ENCODE results near the gene PRR5. TPM values are rescaled to one million over a fixed set of nuclear protein-coding genes. Genes with fewer than 3 reads are reported as not detected.
"Not testable (repeated sequence)": the region's sequence is repeated elsewhere in the genome, so short reads cannot be mapped to it uniquely, and the experiment has no call there.

PRR5 gene
- total and polyA plus RNA-seq, 2 of the 13 experiments (the other 11 are each of a cell fraction or from before 2014, with no cell fraction given) = 11.6 to 27.5 TPM

DNA sequence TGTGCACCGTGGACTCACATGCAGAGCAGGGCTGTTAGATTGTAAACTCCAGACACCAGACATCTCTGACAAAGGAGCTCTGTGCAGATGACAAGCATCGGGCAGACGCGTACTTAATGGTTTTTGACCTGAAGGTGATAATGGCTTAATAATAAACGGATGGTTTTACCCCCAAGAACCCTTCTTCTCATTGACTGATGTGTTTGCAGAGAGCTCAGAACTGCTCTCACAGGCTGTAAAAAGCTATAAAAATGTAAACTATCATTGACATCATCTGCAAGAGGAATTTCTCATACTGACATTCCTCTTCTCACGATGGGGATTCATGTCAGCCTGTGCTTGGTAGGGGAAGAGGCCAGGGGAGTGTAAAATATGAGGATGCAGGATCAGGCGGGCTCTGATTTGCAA, 41.8 kb downstream of the PRR5 start:
- Histone ChIP-seq H4K20me1 (ENCODE audit: insufficient read depth, low read length) (no peaks in the 10 kb centered on the region), H3K27me3 (ENCODE audit: control insufficient read depth in 1 of 2, insufficient read depth in 2 of 2, low read length in 2 of 2) (peaks cover 0 to 6% of the 10 kb centered on the region in 2 experiments; a peak in 2 of 5 replicates), H3K27ac (ENCODE audit: extremely low read length, insufficient read depth, low read length) (no peak overlapping the region), H3K4me1 (ENCODE audit: insufficient read depth, low read length) (peaks cover 33% of the 10 kb centered on the region), H3K4me3 (replicated peaks in 1 of 3; ENCODE audit: insufficient read depth in 1 of 3, low read depth in 2 of 3, low read length in 3 of 3) (no peak overlapping the region), H3K4me2 (ENCODE audit: low read depth, low read length) (no peak overlapping the region), H3K36me3 (replicated peaks in 1 of 2; ENCODE audit: control insufficient read depth in 1 of 2, insufficient read depth in 2 of 2, low read length in 2 of 2) (no peaks in the 10 kb centered on the region), H2AFZ (ENCODE audit: low read length) (no peak overlapping the region), H3K79me2 (ENCODE audit: insufficient read depth, low read length) (no peaks in the 10 kb centered on the region), H3K9ac (ENCODE audit: insufficient read depth, low read depth, low read length) (no peak overlapping the region), H3K9me3 (ENCODE audit: low read length) (no peaks in the 10 kb centered on the region)
- ChIA-PET POLR2A (no interaction called here), CTCF (ENCODE audit: low intra/inter-chr PET ratio, low total read pairs) (no interaction called here)
- TF ChIP-seq PRPF4 (IDR thresholded peaks at IDR 0.05; ENCODE audit: low read depth, low read length, poor library complexity, severe bottlenecking) (no peak), KDM3A (CRISPR knock-in tag; IDR thresholded peaks at IDR 0.05; ENCODE audit: low read depth) (no peak), NFIC (IDR thresholded peaks at IDR 0.05; ENCODE audit: low read length) (no peak), FLYWCH1 (CRISPR knock-in tag; IDR thresholded peaks at IDR 0.05) (no peak)
- in situ Hi-C loops (cut with HindIII; ENCODE audit: extremely low pct_ligation_motif_present, low pct_unique_long_range_greater_than_20kb) = no loop called here
- WGBS (ENCODE audit: low lambda C conversion rate) = 31% methylated on average over 7 of the region's 7 CpGs
- BruUV-seq (replicated peaks) = no TSS peak
- no peak for DNase-seq (ENCODE audit: low spot score)
- intact Hi-C loops (cut with micrococcal nuclease; ENCODE audit: unreplicated experiment) = loop anchor here (5.0 kb wide), 1 partner anchor 367 kb away; no protein-coding TSS in a partner anchor
- no peak for FAIRE-seq
- no peak for ATAC-seq

DNA sequence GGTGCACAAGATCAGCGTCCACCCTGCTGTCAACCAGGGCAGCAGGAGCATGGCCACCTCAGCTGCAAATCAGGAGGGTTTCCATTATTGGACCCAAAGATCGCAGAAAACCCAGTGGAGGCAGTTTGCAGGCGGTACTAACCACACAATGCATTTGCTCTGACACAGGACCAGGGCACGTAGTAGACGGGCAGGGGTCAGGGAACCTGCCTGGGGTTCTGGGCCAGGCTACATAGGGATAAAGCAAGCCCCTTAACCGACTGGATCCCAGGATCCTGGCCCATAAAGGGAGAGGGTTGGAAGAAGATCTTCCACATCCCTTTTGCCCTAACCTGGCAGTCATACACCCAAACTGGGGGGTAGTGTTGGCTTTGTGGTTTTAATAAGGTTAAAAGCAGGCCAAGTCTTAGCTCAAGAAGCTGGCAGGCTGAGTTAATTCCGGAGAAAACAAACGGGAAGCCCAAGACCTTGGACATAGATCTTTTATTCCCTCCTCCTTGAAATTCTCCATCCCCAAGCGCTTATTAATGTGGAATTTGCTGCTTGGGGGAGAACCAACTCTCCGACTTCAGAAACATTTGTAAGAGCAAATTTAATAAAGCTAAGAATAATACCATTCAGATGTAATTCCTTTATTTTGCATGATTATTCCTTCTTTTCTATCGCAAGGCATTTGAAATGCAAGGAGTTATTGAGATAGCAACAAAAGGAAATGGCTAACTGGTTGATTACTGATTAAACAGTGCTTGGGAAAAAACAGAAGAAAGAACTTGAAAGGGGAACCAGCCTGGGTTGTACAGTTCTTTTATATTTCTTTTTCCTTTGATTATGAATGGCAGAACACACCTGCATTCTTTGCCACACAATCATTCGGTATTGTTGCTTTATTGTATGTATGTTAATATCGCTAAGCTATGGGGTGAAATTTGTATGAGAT, 44.1 kb downstream of the PRR5 start:
- CTCF ChIA-PET (ENCODE audit: low intra/inter-chr PET ratio, low total read pairs) = no interaction called here
- no TSS peak for BruUV-seq (replicated peaks)
- H2AFZ ChIP-seq (ENCODE audit: low read length) = no peak overlapping the region
- FAIRE-seq (no peak), DNase-seq (ENCODE audit: low spot score) (no peak), ATAC-seq (no peak)
- H3K4me2 ChIP-seq (ENCODE audit: low read depth, low read length) = peak overlapping the region; percentile 59
- no peaks in the 10 kb centered on the region for H4K20me1 ChIP-seq (ENCODE audit: insufficient read depth, low read length)
- H3K9me3 ChIP-seq (ENCODE audit: low read length) = no peaks in the 10 kb centered on the region
- no peaks in the 10 kb centered on the region for H3K79me2 ChIP-seq (ENCODE audit: insufficient read depth, low read length)
- in situ Hi-C loops (cut with HindIII; ENCODE audit: extremely low pct_ligation_motif_present, low pct_unique_long_range_greater_than_20kb) (no loop called here), intact Hi-C loops (cut with micrococcal nuclease; ENCODE audit: unreplicated experiment) (no loop called here)
- no peak overlapping the region for H3K9ac ChIP-seq (ENCODE audit: insufficient read depth, low read depth, low read length)
- peaks cover 1 to 6% of the 10 kb centered on the region in 2 experiments; a peak in 3 of 5 replicates for H3K27me3 ChIP-seq (ENCODE audit: control insufficient read depth in 1 of 2, insufficient read depth in 2 of 2, low read length in 2 of 2)
- POLR2A ChIA-PET = no interaction called here
- H3K4me3 ChIP-seq (replicated peaks in 1 of 3; ENCODE audit: insufficient read depth in 1 of 3, low read depth in 2 of 3, low read length in 3 of 3) = peak overlapping the region in 1 of 3 experiments; percentile 1; a peak in 1 of 6 replicates
- H3K36me3 ChIP-seq (replicated peaks in 1 of 2; ENCODE audit: control insufficient read depth in 1 of 2, insufficient read depth in 2 of 2, low read length in 2 of 2) = no peaks in the 10 kb centered on the region
- WGBS (ENCODE audit: low lambda C conversion rate) = 39% methylated on average over 10 of the region's 13 CpGs
- H3K27ac ChIP-seq (ENCODE audit: extremely low read length, insufficient read depth, low read length) = no peak overlapping the region
- TF ChIP-seq HNRNPL (IDR thresholded peaks at IDR 0.05; ENCODE audit: low read depth, low read length) (no peak), RBM39 (IDR thresholded peaks at IDR 0.05; ENCODE audit: low read depth, low read length, poor library complexity, severe bottlenecking) (no peak), TAF15 (IDR thresholded peaks at IDR 0.05; ENCODE audit: low read depth, low read length, poor library complexity, severe bottlenecking) (no peak), ZSCAN9 (CRISPR knock-in tag; IDR thresholded peaks at IDR 0.05; ENCODE audit: borderline replicate concordance) (no peak)
- TF ChIP-seq, protein P1, sequence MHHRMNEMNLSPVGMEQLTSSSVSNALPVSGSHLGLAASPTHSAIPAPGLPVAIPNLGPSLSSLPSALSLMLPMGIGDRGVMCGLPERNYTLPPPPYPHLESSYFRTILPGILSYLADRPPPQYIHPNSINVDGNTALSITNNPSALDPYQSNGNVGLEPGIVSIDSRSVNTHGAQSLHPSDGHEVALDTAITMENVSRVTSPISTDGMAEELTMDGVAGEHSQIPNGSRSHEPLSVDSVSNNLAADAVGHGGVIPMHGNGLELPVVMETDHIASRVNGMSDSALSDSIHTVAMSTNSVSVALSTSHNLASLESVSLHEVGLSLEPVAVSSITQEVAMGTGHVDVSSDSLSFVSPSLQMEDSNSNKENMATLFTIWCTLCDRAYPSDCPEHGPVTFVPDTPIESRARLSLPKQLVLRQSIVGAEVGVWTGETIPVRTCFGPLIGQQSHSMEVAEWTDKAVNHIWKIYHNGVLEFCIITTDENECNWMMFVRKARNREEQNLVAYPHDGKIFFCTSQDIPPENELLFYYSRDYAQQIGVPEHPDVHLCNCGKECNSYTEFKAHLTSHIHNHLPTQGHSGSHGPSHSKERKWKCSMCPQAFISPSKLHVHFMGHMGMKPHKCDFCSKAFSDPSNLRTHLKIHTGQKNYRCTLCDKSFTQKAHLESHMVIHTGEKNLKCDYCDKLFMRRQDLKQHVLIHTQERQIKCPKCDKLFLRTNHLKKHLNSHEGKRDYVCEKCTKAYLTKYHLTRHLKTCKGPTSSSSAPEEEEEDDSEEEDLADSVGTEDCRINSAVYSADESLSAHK (CRISPR knock-in tag; IDR thresholded peaks at IDR 0.05; ENCODE audit: borderline replicate concordance) = no peak
- peaks cover 21% of the 10 kb centered on the region for H3K4me1 ChIP-seq (ENCODE audit: insufficient read depth, low read length)

DNA sequence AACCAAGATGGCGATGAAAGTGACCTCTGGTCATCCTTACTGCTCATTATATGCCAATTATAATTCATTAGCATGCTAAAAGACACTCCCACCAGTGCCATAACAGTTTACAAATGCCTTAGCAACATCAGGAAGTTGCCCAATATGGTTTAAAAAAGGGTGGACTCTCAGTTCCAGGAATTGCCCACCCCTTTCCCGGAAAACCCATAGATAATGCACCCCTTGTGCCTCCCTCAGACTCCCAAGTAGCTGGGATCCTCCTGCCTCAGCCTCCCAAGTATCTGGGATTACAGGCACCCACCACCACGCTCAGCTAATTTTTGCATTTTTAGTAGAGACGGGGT, 45.8 kb downstream of the PRR5 start:
- POLR2A ChIA-PET; H3K9me3 ChIP-seq (ENCODE audit: low read length); H2AFZ ChIP-seq (ENCODE audit: low read length); H3K9ac ChIP-seq (ENCODE audit: insufficient read depth, low read depth, low read length); H3K4me3 ChIP-seq (replicated peaks in 1 of 3; ENCODE audit: insufficient read depth in 1 of 3, low read depth in 2 of 3, low read length in 3 of 3); H3K79me2 ChIP-seq (ENCODE audit: insufficient read depth, low read length); H3K27ac ChIP-seq (ENCODE audit: extremely low read length, insufficient read depth, low read length); H3K4me2 ChIP-seq (ENCODE audit: low read depth, low read length); FAIRE-seq; H3K36me3 ChIP-seq (replicated peaks in 1 of 2; ENCODE audit: control insufficient read depth in 1 of 2, insufficient read depth in 2 of 2, low read length in 2 of 2); intact Hi-C loops (cut with micrococcal nuclease; ENCODE audit: unreplicated experiment); in situ Hi-C loops (cut with HindIII; ENCODE audit: extremely low pct_ligation_motif_present, low pct_unique_long_range_greater_than_20kb); CTCF ChIA-PET (ENCODE audit: low intra/inter-chr PET ratio, low total read pairs); H3K27me3 ChIP-seq (ENCODE audit: control insufficient read depth in 1 of 2, insufficient read depth in 2 of 2, low read length in 2 of 2); ATAC-seq; DNase-seq (ENCODE audit: low spot score); BruUV-seq (replicated peaks); H4K20me1 ChIP-seq (ENCODE audit: insufficient read depth, low read length): not testable (repeated sequence)
- peaks cover 21% of the 10 kb centered on the region for H3K4me1 ChIP-seq (ENCODE audit: insufficient read depth, low read length)
- 87% methylated on average over 4 of the region's 4 CpGs for WGBS (ENCODE audit: low lambda C conversion rate)
